Measurements from ENCODE around the gene AZIN2. TPM values are rescaled to one million over a fixed set of nuclear protein-coding genes. Genes with fewer than 3 reads are reported as not detected.

Gene AZIN2
- 10 to 100 TPM in 3 of 7 donors, 1 to 10 TPM in 4; 7.6 to 15.7 (median 9.5) TPM for total RNA-seq
- polyA plus RNA-seq, result 1 to 10 TPM; 4.1 to 9.4 TPM
- long read RNA-seq, donor 1, transcript AZIN2-204 (11 exons, 2,048 nt), result major isoform, 8 of 109 reads
- long read RNA-seq, donor 1, partial matches to known transcripts, result 9 of 109 reads
- long read RNA-seq, donor 1, other reads (novel, unspliced or antisense), result 89 of 109 reads
- long read RNA-seq, donor 2, partial matches to known transcripts, result 0 of 1 reads
- long read RNA-seq, donor 2, other reads (novel, unspliced or antisense), result 0 of 1 reads
- long read RNA-seq, donor 3, partial matches to known transcripts, result 3 of 26 reads
- long read RNA-seq, donor 3, other reads (novel, unspliced or antisense), result 21 of 26 reads

GRCh38 chr1:33080885-33081553 is at the start of gene AZIN2:
Gene AZIN2 (plus strand): TSS chr1:33081153. CDS start chr1:33082250, 1,097 bp downstream.
- Histone ChIP-seq H3K4me3 (peak within 1 kb of the TSS; percentile 72), H3K27ac (peak within 1 kb of the TSS in 1 of 2 donors; percentile 6), H3K27me3 (no peaks in the 10 kb centered on the region), H3K36me3 (no peaks in the 10 kb centered on the region), H3K9me3 (no peaks in the 10 kb centered on the region), H3K4me1 (ENCODE audit: insufficient read depth) (peaks cover 10% of the 10 kb centered on the region)
- WGBS, 3 donors, result 0 to 1% (median 1%) methylated on average over 47 to 52 of the region's 52 CpGs
- DNase-seq, result peak; percentile 98 to 99 (median 99)
- intact Hi-C loops (cut with DNase I), result loop anchor here in 3 of 4 donors (5.0 to 10.0 kb wide), 2 partner anchors 146 to 204 kb away; no protein-coding TSS in a partner anchor
- TF ChIP-seq EP300 (IDR thresholded peaks at IDR 0.05) (no peak), CTCF (IDR thresholded peaks at IDR 0.05) (no peak), POLR2A (IDR thresholded peaks at IDR 0.05) (peak; percentile 58)

- TF ChIP-seq CTCF (IDR thresholded peaks at IDR 0.05) (no peak), POLR2A (IDR thresholded peaks at IDR 0.05) (no peak), EP300 (IDR thresholded peaks at IDR 0.05) (no peak)
- H3K36me3 ChIP-seq, result no peaks in the 10 kb centered on the region
- no peak for DNase-seq
- intact Hi-C loops (cut with DNase I), result no loop called here
- no peak overlapping the region for H3K4me3 ChIP-seq
- H3K27ac ChIP-seq, result no peak overlapping the region
- H3K27me3 ChIP-seq, result no peaks in the 10 kb centered on the region
- WGBS, 3 donors, result 86 to 90% (median 87%) methylated on average over 4 of the region's 4 CpGs
- peaks cover 6% of the 10 kb centered on the region for H3K4me1 ChIP-seq (ENCODE audit: insufficient read depth)
- H3K9me3 ChIP-seq, result no peaks in the 10 kb centered on the region
Measured at GRCh38 chr1:33031506-33031905, 49.4 kb upstream of the AZIN2 start.

- H3K27me3 ChIP-seq, result no peaks in the 10 kb centered on the region
- no peak for DNase-seq
- no peak overlapping the region for H3K4me3 ChIP-seq
- H3K27ac ChIP-seq, result no peak overlapping the region
- H3K9me3 ChIP-seq, result no peaks in the 10 kb centered on the region
- intact Hi-C loops (cut with DNase I), result no loop called here
- H3K36me3 ChIP-seq, result no peaks in the 10 kb centered on the region
- TF ChIP-seq EP300 (IDR thresholded peaks at IDR 0.05), result no peak
- TF ChIP-seq CTCF (IDR thresholded peaks at IDR 0.05), result no peak
- TF ChIP-seq POLR2A (IDR thresholded peaks at IDR 0.05), result no peak
- peaks cover 6% of the 10 kb centered on the region for H3K4me1 ChIP-seq (ENCODE audit: insufficient read depth)
- 77 to 84% (median 79%) methylated on average over 6 of the region's 6 CpGs for WGBS, 3 donors
Measured at GRCh38 chr1:33032126-33032869, 48.7 kb upstream of the AZIN2 start.

GRCh38 chr1:33036051-33036525 is 44.9 kb upstream of the AZIN2 start:
- peaks cover 9% of the 10 kb centered on the region for H3K4me1 ChIP-seq (ENCODE audit: insufficient read depth)
- WGBS, 3 donors, result 4 to 8% (median 5%) methylated on average over 5 of the region's 5 CpGs
- no peaks in the 10 kb centered on the region for H3K27me3 ChIP-seq
- H3K27ac ChIP-seq, result peak overlapping the region in 1 of 2 donors; percentile 65
- no peaks in the 10 kb centered on the region for H3K9me3 ChIP-seq
- no peak for TF ChIP-seq CTCF (IDR thresholded peaks at IDR 0.05)
- no peak for TF ChIP-seq POLR2A (IDR thresholded peaks at IDR 0.05)
- TF ChIP-seq EP300 (IDR thresholded peaks at IDR 0.05), result no peak
- DNase-seq, result no peak
- no peaks in the 10 kb centered on the region for H3K36me3 ChIP-seq
- H3K4me3 ChIP-seq, result peak overlapping the region; percentile 71
- intact Hi-C loops (cut with DNase I), result no loop called here

Measured in ovary (tissue), 10 donors.